Measurements from ENCODE around the gene TBC1D19. TPM values are rescaled to one million over a fixed set of nuclear protein-coding genes. Genes with fewer than 3 reads are reported as not detected.

The TBC1D19 gene
- total and polyA plus RNA-seq, 9 of the 15 experiments (the other 6 are each of a cell fraction or from before 2014, with no cell fraction given), result 0.73 to 5.6 (median 3.7) TPM

GRCh38 chr4:26700110-26700509 is 116.2 kb downstream of the TBC1D19 start (continued):
- no peak for TF ChIP-seq MGA (IDR thresholded peaks at IDR 0.05)
- no peak for TF ChIP-seq NCOA1 (IDR thresholded peaks at IDR 0.05; ENCODE audit: low read depth)
- 0 out of 2 replicates have a peak, but pooled peaks have one; percentile 17 for TF ChIP-seq POLR2H (tag; IDR thresholded peaks at IDR 0.05; ENCODE audit: low read depth)
- no peak for TF ChIP-seq ZNF408 (CRISPR knock-in tag; IDR thresholded peaks at IDR 0.05; ENCODE audit: low read depth)
- TF ChIP-seq, protein P1, sequence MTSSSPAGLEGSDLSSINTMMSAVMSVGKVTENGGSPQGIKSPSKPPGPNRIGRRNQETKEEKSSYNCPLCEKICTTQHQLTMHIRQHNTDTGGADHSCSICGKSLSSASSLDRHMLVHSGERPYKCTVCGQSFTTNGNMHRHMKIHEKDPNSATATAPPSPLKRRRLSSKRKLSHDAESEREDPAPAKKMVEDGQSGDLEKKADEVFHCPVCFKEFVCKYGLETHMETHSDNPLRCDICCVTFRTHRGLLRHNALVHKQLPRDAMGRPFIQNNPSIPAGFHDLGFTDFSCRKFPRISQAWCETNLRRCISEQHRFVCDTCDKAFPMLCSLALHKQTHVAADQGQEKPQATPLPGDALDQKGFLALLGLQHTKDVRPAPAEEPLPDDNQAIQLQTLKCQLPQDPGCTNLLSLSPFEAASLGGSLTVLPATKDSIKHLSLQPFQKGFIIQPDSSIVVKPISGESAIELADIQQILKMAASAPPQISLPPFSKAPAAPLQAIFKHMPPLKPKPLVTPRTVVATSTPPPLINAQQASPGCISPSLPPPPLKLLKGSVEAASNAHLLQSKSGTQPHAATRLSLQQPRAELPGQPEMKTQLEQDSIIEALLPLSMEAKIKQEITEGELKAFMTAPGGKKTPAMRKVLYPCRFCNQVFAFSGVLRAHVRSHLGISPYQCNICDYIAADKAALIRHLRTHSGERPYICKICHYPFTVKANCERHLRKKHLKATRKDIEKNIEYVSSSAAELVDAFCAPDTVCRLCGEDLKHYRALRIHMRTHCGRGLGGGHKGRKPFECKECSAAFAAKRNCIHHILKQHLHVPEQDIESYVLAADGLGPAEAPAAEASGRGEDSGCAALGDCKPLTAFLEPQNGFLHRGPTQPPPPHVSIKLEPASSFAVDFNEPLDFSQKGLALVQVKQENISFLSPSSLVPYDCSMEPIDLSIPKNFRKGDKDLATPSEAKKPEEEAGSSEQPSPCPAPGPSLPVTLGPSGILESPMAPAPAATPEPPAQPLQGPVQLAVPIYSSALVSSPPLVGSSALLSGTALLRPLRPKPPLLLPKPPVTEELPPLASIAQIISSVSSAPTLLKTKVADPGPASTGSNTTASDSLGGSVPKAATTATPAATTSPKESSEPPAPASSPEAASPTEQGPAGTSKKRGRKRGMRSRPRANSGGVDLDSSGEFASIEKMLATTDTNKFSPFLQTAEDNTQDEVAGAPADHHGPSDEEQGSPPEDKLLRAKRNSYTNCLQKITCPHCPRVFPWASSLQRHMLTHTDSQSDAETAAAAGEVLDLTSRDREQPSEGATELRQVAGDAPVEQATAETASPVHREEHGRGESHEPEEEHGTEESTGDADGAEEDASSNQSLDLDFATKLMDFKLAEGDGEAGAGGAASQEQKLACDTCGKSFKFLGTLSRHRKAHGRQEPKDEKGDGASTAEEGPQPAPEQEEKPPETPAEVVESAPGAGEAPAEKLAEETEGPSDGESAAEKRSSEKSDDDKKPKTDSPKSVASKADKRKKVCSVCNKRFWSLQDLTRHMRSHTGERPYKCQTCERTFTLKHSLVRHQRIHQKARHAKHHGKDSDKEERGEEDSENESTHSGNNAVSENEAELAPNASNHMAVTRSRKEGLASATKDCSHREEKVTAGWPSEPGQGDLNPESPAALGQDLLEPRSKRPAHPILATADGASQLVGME (CRISPR knock-in tag; IDR thresholded peaks at IDR 0.05), result no peak
- no peak for TF ChIP-seq ELF4 (CRISPR knock-in tag; IDR thresholded peaks at IDR 0.05)
- TF ChIP-seq ZNF311 (CRISPR knock-in tag; IDR thresholded peaks at IDR 0.05), result no peak
- no peak for TF ChIP-seq HDAC2 (IDR thresholded peaks at IDR 0.05)
- TF ChIP-seq CHD2 (IDR thresholded peaks at IDR 0.05; ENCODE audit: low read depth, low read length), result no peak
- TF ChIP-seq, protein P2, sequence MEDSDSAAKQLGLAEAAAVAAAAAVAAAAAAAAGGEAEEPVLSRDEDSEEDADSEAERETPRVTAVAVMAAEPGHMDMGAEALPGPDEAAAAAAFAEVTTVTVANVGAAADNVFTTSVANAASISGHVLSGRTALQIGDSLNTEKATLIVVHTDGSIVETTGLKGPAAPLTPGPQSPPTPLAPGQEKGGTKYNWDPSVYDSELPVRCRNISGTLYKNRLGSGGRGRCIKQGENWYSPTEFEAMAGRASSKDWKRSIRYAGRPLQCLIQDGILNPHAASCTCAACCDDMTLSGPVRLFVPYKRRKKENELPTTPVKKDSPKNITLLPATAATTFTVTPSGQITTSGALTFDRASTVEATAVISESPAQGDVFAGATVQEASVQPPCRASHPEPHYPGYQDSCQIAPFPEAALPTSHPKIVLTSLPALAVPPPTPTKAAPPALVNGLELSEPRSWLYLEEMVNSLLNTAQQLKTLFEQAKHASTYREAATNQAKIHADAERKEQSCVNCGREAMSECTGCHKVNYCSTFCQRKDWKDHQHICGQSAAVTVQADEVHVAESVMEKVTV (CRISPR knock-in tag; IDR thresholded peaks at IDR 0.05), result no peak
